Stimulated activated CD8-positive, alpha-beta memory T cell treated with anti-CD3 and anti-CD28 coated beads, Interleukin-2, amount 100 ng/mL, for 1 hour (primary cell): ENCODE results near the gene KIF19.

Experiments used
- DNase-seq, 2 donors: peaks; one replicate each; pipeline ENCODE4 v3.0.0-alpha.2; 2020; ENCODE audit warnings: low read depth in 2 of 2

KIF19 gene

DNA sequence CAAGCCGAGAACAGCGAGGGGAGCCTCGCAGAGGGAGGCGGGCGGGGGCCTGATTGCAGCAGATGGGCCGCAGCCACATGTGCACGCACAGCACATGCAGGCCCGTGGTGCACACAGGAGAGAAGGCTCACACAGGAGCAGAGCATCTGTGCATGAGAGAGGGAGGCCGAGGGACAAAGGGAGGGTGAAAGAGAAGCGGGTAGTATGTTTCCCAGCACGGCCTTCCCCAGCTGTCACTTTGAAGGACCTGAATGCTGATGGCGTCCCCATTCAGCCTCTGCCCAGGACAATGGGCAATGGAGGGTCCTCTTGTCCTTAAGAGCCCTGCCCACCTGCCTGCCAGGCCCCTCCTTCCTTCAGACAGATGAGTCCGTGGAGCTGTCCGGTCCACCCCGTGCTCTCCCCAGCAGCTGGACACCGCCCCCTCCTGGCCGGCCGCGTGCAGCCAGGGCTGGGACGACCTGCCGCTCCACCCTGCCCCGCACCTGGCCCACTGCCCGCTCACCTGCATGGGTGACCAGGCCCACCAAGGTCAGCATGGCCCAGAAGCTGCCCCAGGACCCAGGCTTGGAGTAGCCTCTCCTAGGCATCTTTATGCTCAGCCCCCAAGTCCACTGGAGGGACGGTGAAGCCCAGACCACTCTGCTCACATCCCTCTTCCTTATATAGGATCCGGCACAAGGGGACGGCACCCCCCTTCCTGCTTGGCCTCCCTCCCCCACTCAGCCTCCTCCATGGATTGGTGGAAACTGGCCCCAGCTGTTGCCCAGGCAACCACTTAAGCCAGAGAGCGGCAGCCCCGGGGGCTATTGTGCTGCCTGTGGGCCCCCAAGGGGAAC is 35.4 kb downstream of the KIF19 start, which contains the start of gene BTBD17:
BTBD17 (minus strand) TSS at position 639 of the 839 bp plus-strand sequence; CDS start at position 590, 49 bp downstream.
- no peak for DNase-seq

GRCh38 chr17:74362069-74362405 is 36.0 kb downstream of the KIF19 start:
- no peak for DNase-seq

DNA sequence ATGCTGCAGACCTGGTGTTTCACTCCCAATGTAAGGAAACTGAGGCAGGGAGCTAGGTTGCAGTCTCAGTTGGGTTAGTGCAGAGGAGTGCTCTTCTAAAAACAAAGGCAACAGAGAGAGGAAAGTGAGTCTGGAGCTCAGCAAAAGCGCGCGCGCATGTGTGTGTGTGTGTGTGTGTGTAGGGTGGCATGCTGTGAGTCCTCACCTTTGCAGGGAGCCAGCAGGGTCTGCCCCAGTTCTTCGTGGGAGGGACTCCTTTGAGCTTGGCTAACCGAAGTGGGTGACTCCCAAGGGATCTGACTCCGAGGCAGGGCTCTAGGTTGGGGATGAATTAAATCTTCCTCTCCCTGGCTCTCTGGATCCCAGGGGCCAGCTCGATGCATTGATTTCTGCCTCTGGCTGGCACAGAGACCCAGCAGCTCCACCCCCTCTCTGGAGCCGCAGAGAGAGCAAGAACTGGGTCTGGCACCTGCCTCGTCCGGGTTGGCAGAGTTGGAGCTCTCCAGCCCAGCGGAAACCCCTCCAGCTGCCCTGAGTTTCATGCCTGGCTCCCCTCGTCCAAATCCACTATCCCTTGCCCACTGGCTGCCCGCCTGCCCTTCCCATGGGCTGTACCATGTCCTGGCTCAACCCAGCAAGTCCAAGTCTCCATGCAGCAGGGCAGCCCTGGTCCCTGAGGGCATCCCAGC is 36.9 kb downstream of the KIF19 start:
- no peak for DNase-seq

DNA sequence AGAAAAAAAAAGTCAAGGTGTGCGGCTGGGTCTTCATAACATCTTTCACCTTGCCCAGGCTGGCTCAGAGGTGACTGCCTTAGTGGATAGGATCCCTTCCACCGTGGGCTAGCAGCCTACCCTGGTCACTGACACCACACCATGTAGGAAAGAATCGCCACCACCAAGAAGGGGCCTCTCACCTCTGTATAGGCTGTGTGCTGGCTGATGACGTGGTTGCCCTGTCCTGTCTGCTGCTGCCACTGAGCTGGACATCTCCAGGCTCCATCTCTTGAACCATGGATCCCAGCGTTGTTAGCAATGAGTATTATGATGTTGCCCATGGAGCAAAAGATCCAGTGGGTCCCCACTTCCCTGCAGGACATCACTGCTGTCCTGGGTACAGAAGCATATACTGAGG is 41.2 kb downstream of the KIF19 start, which contains the start of gene GPR142:
GPR142 (plus strand) TSS at position 301 of the 400 bp plus-strand sequence. CDS start 2,035 bp downstream, outside the sequence.
- no peak for DNase-seq

DNA sequence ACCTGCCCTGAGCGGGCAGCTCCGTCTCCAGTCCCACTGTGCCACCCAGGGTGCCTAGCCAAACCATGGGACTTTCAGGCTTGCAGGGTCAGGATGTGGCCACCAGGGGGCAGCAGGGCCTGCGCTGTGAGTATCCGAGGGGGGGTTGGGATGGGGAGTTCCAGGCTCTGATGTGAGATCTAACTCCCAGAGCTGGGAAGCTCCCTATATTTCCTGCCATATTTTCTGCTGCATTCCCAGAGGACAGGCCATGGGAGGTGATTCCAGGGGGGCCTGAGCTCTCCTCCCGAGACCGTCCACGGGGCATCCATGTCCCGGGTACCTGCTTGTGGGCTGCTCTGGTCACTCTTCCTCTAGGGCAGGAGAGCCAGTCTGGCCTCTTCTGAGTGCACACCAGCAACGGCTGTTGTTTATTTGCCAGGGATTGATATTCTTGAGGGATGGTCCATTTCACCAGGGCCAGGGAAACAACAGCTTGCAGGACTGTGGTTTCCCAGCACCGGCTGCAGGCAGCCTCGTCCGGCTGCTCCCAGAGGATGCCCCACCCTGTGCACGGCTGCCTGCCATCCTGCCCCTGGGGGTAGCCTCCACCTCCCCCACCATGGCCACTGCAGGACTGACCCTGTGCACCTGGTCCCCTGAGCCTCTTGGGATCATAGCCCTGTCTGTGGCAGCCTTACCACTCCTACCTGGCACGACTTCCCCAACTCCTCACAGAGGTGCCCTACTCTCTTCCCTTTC is 42.5 kb downstream of the KIF19 start:
- DNase-seq: peak; percentile 50 to 56

GRCh38 chr17:74369221-74369620 is 43.2 kb downstream of the KIF19 start:
- peak; percentile 23 to 49 for DNase-seq

GRCh38 chr17:74369665-74370490 is 43.9 kb downstream of the KIF19 start:
- DNase-seq: no peak

DNA sequence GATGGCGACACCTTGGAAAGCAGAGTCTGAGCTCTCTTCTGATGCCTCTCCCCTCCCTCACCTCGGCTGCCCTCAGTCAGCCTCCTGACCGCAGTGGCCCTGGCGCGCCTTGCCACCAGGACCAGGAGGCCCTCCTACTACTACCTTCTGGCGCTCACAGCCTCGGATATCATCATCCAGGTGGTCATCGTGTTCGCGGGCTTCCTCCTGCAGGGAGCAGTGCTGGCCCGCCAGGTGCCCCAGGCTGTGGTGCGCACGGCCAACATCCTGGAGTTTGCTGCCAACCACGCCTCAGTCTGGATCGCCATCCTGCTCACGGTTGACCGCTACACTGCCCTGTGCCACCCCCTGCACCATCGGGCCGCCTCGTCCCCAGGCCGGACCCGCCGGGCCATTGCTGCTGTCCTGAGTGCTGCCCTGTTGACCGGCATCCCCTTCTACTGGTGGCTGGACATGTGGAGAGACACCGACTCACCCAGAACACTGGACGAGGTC is 45.7 kb downstream of the KIF19 start:
- no peak for DNase-seq

DNA sequence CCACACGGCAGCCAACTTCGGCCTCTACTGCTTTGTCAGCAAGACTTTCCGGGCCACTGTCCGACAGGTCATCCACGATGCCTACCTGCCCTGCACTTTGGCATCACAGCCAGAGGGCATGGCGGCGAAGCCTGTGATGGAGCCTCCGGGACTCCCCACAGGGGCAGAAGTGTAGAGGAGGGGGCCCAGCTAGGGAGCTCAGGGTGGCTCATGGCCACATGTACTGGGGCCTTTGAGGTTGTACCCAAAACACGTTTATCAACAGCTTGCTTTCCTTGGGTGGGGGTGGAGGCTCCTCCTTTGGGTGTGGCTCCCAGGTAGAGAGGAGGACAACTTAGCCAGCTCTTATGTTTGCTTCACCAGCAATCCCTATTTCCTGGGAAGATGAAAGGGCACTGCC is 46.4 kb downstream of the KIF19 start:
- DNase-seq: no peak

DNA sequence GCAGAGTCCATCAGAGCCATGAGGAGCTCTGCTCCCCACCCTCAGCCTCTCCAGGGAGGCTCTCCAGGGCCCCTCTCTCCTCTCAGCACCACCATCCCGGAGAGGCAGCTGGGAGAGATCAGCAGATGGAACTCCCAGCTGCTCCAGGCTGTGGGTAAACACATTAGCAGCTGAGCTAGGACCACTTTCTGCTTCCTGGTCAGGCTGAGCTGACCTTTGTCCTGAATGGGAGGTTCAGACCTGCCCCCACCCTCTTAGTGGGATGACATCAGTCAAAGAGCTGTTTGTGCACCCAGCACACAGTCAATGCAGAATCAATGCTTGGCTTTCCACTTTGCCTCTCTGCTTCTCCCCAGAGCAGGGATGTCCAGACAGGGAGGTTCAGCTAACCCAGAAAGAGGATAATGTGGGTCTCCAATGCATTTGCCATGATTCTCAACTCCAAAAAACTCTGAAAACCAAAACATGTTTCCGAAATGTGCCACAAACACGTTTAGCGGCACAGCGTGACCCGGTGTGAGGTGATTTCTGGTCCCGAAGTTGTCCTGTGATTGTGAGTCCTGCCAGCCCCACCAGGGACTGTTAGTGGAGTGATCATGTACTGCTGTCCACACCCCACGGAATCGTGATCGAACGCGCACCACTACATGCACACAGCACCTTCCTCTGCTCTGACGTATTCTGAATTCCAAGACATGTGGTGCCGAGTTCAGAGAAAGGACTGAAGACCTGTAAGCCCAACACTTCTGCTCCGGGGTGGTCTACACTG is 48.0 kb downstream of the KIF19 start:
- no peak for DNase-seq

- no peak for DNase-seq
Observed at GRCh38 chr17:74374858-74375257, 48.8 kb downstream of the KIF19 start.

GRCh38 chr17:74379495-74380085 is 53.6 kb downstream of the KIF19 start:
- peak; percentile 79 to 88 for DNase-seq

DNA sequence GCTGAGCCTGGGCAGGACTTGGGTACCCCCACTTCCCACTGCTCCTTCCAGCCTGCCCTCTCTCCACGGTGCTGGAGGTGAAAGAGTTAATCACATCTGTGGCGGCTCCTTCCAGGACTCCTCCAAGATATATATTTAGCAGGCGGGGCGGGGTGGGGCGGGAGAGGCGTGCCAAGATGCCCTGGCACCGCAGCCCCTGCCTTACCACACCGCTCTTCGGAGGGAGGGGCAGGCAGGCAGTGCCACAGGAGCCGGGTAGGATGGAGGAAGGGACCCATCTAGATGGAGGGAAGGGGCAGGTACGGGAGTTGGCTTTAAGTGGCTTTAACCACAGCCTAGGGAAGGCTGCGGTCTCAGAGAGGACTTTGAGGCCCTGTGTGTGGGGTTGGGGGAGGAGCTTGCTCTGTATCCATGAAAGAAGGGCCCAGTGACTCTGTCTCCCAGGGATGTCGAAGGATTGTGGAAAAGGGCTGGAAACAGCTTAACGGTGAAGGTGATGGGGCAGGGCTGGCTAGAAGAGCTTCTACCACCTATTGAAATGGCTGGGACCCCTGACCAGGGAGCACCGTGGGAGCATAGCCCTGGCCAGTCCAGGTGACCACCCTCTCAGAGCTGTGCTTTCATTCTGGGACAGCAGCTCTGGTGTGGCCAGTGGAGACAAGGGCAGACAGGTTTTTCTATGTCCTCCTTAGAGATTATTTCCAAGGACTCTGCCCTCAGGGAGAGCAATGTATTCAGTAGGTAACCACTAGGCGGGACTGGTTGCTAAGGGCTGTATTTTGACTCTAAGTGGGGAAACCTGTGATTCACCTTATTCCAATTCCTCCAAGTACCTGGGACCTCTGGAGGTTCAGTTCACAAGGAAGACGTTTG is 54.3 kb downstream of the KIF19 start:
- no peak for DNase-seq

DNA sequence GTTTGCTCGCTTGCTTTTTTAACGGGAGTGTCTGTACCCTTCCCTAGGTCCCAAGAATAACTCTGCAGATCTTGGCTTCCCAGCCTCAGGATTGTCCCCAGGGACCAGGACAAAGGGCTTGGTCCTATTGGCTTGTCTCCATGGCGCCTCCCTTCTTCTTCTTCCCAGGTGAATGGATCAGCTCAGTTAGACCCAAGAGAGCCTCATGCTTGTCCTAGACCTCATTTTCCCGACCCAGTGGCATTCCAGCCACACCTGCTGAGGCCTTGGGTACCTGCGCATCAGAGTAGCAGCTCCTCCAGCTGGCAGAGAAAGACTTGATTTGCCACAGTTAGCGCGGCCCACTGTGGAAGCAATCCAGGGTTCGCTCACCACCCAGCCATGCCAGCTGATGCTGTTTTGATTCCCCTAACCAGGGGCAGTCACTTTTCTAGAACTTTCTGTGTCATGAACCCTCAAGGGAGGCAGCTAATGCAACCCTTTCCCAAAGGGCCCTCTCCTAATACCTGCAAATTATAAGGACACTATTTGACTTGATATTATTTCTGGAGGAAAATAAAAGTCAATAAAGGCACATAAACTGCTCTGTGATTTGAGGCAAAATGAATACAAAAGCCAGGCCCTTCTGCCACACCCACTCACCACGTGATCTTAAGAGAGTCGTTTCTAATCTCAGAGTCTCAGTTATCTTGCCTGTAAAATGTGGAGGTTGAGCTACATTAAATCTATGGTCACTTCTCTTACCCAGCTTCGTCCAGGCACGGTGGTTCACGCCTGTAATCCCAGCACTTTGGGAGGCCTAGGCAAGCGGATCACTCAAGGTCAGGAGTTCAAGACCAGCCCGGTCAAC is 55.2 kb downstream of the KIF19 start:
- DNase-seq: no peak

- DNase-seq: no peak
Observed at GRCh38 chr17:74383141-74383540, 57.1 kb downstream of the KIF19 start.

DNA sequence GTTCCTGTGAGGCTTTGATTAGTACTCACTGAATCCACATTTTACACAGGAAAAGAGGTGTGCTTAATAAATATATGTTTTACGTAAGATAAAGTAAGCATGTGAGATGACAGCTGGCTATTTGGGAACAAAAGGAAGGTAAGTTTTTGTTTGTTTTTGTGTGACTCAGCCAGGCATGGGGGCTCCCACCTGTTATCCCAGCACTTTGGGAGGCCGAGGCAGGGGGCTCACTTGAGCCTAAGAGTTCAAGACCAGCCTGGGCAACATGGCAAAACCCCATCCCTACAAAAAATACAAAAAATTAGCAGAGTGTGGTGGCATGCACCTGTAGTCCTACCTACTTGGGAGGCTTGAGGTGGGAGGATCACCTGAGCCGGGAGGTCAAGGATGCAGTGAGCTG is 59.2 kb downstream of the KIF19 start:
- no peak for DNase-seq

GRCh38 chr17:74386386-74386785 is 60.4 kb downstream of the KIF19 start:
- DNase-seq: no peak
